Prostate gland (tissue), 2 donors: ENCODE results near the gene FSTL5. TPM values are rescaled to one million over a fixed set of nuclear protein-coding genes. Genes with fewer than 3 reads are reported as not detected.

Experiments
- DNase-seq: peaks from one replicate; pipeline ENCODE4 v3.0.0-alpha.2; 2019; ENCODE audit warnings: low spot score
- H3K27ac ChIP-seq, 2 donors: fragments of 200-600 bp; sonication (generic); 2 replicates each; pipeline ENCODE4 v1.5.1; 2017 to 2019
- H3K27me3 ChIP-seq: fragments of 200-600 bp; sonication (generic); replicated peaks from 2 replicates; pipeline ENCODE4 v1.5.1; 2019; ENCODE audit not compliant: insufficient read depth
- H3K36me3 ChIP-seq, 2 donors: fragments of 200-600 bp; sonication (generic); 1 replicate in 1 of 2; 2 replicates in 1 of 2; pipeline versions ENCODE4 v1.5.1 to v1.8.1; 2017 to 2019
- H3K4me1 ChIP-seq: fragments of 200-600 bp; sonication (generic); replicated peaks from 2 replicates; pipeline ENCODE4 v1.5.1; 2019
- H3K4me3 ChIP-seq, 2 donors: fragments of 200-600 bp; sonication (generic); 2 replicates each; pipeline ENCODE4 v1.5.1; 2017 to 2019
- H3K9me3 ChIP-seq: fragments of 200-600 bp; sonication (generic); 2 replicates; pipeline ENCODE4 v1.5.1; 2017
- CTCF ChIP-seq, 4 experiments: fragments of 200-600 bp in 2 of 4; fragments of 450-650 bp in 2 of 4; sonication (generic) in 2 of 4; IDR thresholded peaks; 1 replicate in 3 of 4; 2 replicates in 1 of 4; pipeline ENCODE4 v1.5.1; 2016 to 2019; ENCODE audit warnings: antibody characterized with exemption in 4 of 4, mild to moderate bottlenecking in 2 of 4, moderate library complexity in 2 of 4
- POLR2A ChIP-seq: fragments of 450-650 bp; IDR thresholded peaks from one replicate; pipeline ENCODE4 v1.6.1; 2016; ENCODE audit warnings: antibody characterized with exemption, mild to moderate bottlenecking
- POLR2AphosphoS5 ChIP-seq: sonication (generic); formaldehyde crosslinking; IDR thresholded peaks from one replicate; pipeline ENCODE4 v1.6.1; 2017; ENCODE audit warnings: antibody characterized with exemption
- WGBS: methylation state at CpG from one replicate; pipeline ENCODE4 v1.1.5; 2018; 5-methylcytosine and 5-hydroxymethylcytosine counted together
- intact Hi-C: fragments of 100-400 bp; cut with DNase I; formaldehyde crosslinking; loops from one replicate; pipeline ENCODE4 v1.14.2; 2022
- total RNA-seq, 2 donors: library from RNA; depleted of rRNA; stranded (reverse); fragments of >200 nt; gene quantifications; one replicate each; pipeline ENCODE4 v1.1.0, GENCODE V29; 2016

The FSTL5 gene
- total RNA-seq, 2 donors from 2014 or later, result 0.45 TPM; not detected in 1

- no peak for DNase-seq
- Histone ChIP-seq H3K36me3 (no peaks in the 10 kb centered on the region), H3K9me3 (no peaks in the 10 kb centered on the region), H3K27ac (no peak overlapping the region), H3K27me3 (no peaks in the 10 kb centered on the region), H3K4me3 (no peak overlapping the region), H3K4me1 (no peaks in the 10 kb centered on the region)
- TF ChIP-seq POLR2A (no peak), POLR2AphosphoS5 (no peak), CTCF (IDR thresholded peaks at IDR 0.05) (no peak)
- WGBS, result 68% methylated on average over 3 of the region's 3 CpGs
- intact Hi-C loops, result no loop called here
Observed at GRCh38 chr4:162126729-162127128, 37.1 kb downstream of the FSTL5 start.

- no peaks in the 10 kb centered on the region for H3K9me3 ChIP-seq
- H3K4me3 ChIP-seq, result no peak overlapping the region
- WGBS, result 84% methylated on average over 2 of the region's 2 CpGs
- H3K4me1 ChIP-seq, result no peaks in the 10 kb centered on the region
- DNase-seq, result no peak
- H3K36me3 ChIP-seq, result no peaks in the 10 kb centered on the region
- no peak for TF ChIP-seq CTCF (IDR thresholded peaks at IDR 0.05)
- no peaks in the 10 kb centered on the region for H3K27me3 ChIP-seq
- intact Hi-C loops, result no loop called here
- no peak overlapping the region for H3K27ac ChIP-seq
Observed at GRCh38 chr4:162117051-162117450, 46.7 kb downstream of the FSTL5 start.

DNA sequence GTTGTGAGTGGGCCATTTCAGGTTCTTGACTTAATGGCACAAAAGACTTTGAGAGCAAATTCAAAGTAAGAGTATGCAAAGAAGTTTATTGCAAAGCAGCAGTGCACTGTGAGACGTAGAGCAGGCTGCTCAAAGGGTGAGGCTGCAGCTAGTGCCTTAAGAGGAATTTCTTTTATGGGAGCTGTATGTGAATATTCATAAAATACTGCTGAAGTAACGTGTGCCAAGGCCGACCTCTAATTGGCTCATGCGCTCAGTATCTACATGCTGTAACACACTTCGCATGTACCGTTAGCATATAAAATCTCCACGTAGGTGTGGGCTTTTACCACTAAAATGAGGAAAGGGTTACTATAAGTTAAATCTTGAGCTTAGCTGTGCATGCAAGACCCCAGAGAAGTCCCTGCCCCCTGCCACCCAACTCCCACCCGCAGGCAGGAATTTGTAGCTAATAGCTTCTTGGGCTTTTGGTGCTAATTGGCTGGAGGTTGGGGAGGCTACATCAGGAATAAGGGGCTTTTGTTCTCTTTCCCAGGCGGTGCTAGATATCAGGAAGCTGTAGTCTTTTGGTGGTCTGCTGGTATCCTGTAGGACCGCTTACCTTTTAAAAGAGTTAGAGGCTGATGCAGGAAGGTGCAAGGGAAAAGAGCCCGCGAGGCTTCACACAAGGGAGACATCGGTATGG lies 47.6 kb downstream of the FSTL5 start:
- no peak for DNase-seq
- intact Hi-C loops, result no loop called here
- Histone ChIP-seq H3K36me3 (no peaks in the 10 kb centered on the region), H3K4me3 (no peak overlapping the region), H3K27me3 (no peaks in the 10 kb centered on the region), H3K27ac (no peak overlapping the region), H3K9me3 (no peaks in the 10 kb centered on the region), H3K4me1 (no peaks in the 10 kb centered on the region)
- 40% methylated on average over 13 of the region's 13 CpGs for WGBS
- TF ChIP-seq CTCF (IDR thresholded peaks at IDR 0.05) (no peak), POLR2A (no peak), POLR2AphosphoS5 (no peak)

- Histone ChIP-seq H3K9me3 (no peaks in the 10 kb centered on the region), H3K27ac (no peak overlapping the region), H3K4me3 (no peak overlapping the region), H3K27me3 (no peaks in the 10 kb centered on the region), H3K4me1 (no peaks in the 10 kb centered on the region), H3K36me3 (no peaks in the 10 kb centered on the region)
- intact Hi-C loops, result no loop called here
- no peak for DNase-seq
- 47% methylated on average over 3 of the region's 3 CpGs for WGBS
- no peak for TF ChIP-seq POLR2A
- no peak for TF ChIP-seq CTCF (IDR thresholded peaks at IDR 0.05)
- TF ChIP-seq POLR2AphosphoS5, result no peak
Observed at GRCh38 chr4:162115333-162115732, 48.5 kb downstream of the FSTL5 start.

GRCh38 chr4:162111078-162111477 lies 52.7 kb downstream of the FSTL5 start:
- Histone ChIP-seq H3K9me3 (no peaks in the 10 kb centered on the region), H3K27me3 (no peaks in the 10 kb centered on the region), H3K36me3 (no peaks in the 10 kb centered on the region), H3K4me1 (no peaks in the 10 kb centered on the region), H3K27ac (no peak overlapping the region), H3K4me3 (no peak overlapping the region)
- DNase-seq, result no peak
- intact Hi-C loops, result no loop called here
- WGBS, result 93% methylated on average over 4 of the region's 4 CpGs
- TF ChIP-seq CTCF (IDR thresholded peaks at IDR 0.05) (no peak), POLR2AphosphoS5 (no peak), POLR2A (no peak)
